ENCODE results near the gene MN1.

The MN1 gene

GRCh38 chr22:27834364-27835185 is 33.0 kb upstream of the MN1 start:
- TF ChIP-seq CTCF (IDR thresholded peaks at IDR 0.05; ENCODE audit: low read depth, low read length, missing control alignments): no peak
- no peak overlapping the region for H3K4me3 ChIP-seq (ENCODE audit: low read depth, low read length)
- H3K36me3 ChIP-seq (replicated peaks): no peaks in the 10 kb centered on the region
- H3K27ac ChIP-seq: no peak overlapping the region
- no peak for DNase-seq
- in situ Hi-C loops (cut with HindIII; ENCODE audit: low pct_ligation_motif_present, low sequenced_read_pairs): no loop called here
- H3K27me3 ChIP-seq (replicated peaks): no peaks in the 10 kb centered on the region

DNA sequence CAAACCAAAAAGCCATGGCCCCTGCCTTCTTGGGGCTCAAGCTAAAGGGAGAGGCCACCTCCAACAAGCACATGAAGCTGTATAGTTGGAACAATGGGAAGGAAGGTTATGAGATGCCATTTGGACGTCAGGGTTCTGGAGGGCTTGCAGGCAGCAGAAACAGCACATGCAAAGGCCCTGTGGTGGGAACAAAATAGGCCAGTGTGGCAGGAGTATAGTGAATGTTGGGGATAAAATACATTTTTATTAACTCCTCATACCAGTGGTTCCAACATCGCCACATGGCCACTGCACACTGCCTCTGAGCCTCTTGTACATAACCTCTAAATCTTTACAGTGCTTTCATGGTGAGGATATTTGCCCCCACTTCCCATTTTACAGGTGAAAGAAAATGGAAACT is 32.2 kb upstream of the MN1 start:
- no peak for DNase-seq
- H3K36me3 ChIP-seq (replicated peaks): no peaks in the 10 kb centered on the region
- H3K27me3 ChIP-seq (replicated peaks): no peaks in the 10 kb centered on the region
- H3K4me3 ChIP-seq (ENCODE audit: low read depth, low read length): no peak overlapping the region
- in situ Hi-C loops (cut with HindIII; ENCODE audit: low pct_ligation_motif_present, low sequenced_read_pairs): no loop called here
- H3K27ac ChIP-seq: no peak overlapping the region
- no peak for TF ChIP-seq CTCF (IDR thresholded peaks at IDR 0.05; ENCODE audit: low read depth, low read length, missing control alignments)

- in situ Hi-C loops (cut with HindIII; ENCODE audit: low pct_ligation_motif_present, low sequenced_read_pairs): no loop called here
- no peak for TF ChIP-seq CTCF (IDR thresholded peaks at IDR 0.05; ENCODE audit: low read depth, low read length, missing control alignments)
- H3K27me3 ChIP-seq (replicated peaks): no peaks in the 10 kb centered on the region
- H3K4me3 ChIP-seq (ENCODE audit: low read depth, low read length): no peak overlapping the region
- no peak overlapping the region for H3K27ac ChIP-seq
- DNase-seq: no peak
- no peaks in the 10 kb centered on the region for H3K36me3 ChIP-seq (replicated peaks)
Observed at GRCh38 chr22:27832606-27833005, 31.1 kb upstream of the MN1 start.

DNA sequence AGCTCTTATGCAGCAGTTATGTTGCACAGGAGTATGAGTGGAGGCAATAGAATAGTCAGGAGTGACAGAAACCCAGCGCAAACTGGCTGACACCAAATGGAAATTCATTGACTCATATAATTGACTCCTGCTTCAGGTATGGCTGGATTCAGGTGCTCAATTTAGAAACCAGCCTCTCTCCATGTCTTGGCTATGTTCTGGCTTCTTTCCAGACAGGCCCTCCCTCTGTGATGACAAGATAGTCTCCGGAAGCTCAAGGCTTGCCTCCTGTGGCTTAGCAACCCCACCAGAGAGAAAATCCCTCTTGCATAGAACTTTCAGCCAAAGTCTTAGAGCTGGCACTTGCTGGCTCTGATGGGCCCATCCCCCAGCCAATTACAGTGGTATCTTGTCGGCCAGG is 28.1 kb upstream of the MN1 start:
- H3K36me3 ChIP-seq (replicated peaks): no peaks in the 10 kb centered on the region
- no peak overlapping the region for H3K27ac ChIP-seq
- H3K4me3 ChIP-seq (ENCODE audit: low read depth, low read length): no peak overlapping the region
- DNase-seq: no peak
- no peaks in the 10 kb centered on the region for H3K27me3 ChIP-seq (replicated peaks)
- no peak for TF ChIP-seq CTCF (IDR thresholded peaks at IDR 0.05; ENCODE audit: low read depth, low read length, missing control alignments)
- in situ Hi-C loops (cut with HindIII; ENCODE audit: low pct_ligation_motif_present, low sequenced_read_pairs): no loop called here

DNA sequence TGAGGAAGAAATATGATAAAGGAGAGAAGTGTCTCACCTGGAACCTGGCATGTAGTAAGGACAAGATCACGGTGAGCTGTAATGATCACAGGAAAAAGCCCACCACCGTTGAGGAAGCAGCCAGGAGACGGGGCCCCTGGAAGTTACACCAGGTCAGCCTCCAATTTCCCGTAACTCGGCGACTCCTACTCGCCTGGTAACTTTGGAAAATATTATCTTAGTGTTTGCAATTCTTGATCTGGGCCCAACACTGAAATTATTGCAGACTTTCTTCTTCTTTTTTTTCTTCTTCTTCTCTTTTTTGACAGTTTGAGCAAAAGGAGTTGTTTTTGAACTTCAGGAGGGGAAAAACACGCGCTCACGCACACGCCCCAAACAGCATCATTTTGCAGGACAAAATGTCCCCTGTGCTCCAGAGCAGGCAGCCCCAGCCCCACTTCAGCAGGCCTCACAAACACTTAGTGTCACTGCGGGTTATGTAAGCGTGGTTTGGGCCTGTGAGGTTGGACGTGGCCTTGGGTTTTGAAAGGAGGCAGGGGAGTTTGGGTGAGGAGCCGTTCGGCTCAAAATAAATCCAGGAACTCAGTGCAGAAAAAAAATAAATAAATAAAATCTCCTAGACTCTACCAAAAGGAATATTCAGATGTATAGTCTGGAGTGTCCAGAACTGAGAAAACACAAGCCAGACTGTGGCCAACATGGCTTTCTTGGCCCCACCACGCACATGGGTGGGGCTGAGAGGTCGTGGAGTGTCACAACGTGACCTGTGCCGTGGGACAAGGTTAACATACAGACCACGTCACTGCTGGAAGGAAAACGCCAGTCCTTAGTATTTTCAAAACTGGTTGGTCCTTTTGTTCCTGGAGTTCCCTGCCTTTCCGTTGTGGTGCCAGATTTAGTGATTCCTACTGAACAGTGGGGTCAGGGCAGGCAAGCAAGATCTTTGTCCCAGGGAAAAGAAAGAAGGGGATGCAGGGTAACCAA is 26.3 kb upstream of the MN1 start:
- TF ChIP-seq CTCF (IDR thresholded peaks at IDR 0.05; ENCODE audit: low read depth, low read length, missing control alignments): no peak
- no peaks in the 10 kb centered on the region for H3K27me3 ChIP-seq (replicated peaks)
- in situ Hi-C loops (cut with HindIII; ENCODE audit: low pct_ligation_motif_present, low sequenced_read_pairs): no loop called here

More for the DNA sequence above, 26.3 kb upstream of the MN1 start:
- Histone ChIP-seq H3K36me3 (replicated peaks) (no peaks in the 10 kb centered on the region), H3K4me3 (ENCODE audit: low read depth, low read length) (no peak overlapping the region), H3K27ac (no peak overlapping the region)
- no peak for DNase-seq
